GM10266 (cell line): Measurements from ENCODE around the gene POP7.
"Not testable (repeated sequence)": the region's sequence is repeated elsewhere in the genome, so short reads cannot be mapped to it uniquely, and the experiment has no call there.

Experiments
- DNase-seq: peaks from one replicate; pipeline ENCODE4 v3.0.0; 2012; ENCODE audit errors: extremely low spot score
- TF ChIP-seq, protein P1 (sequence below): IDR thresholded peaks from 2 replicates; pipeline ENCODE4 v1.5.1; 2012; ENCODE audit warnings: mild to moderate bottlenecking, low read depth; ENCODE audit not compliant: control insufficient read depth, insufficient read depth; ENCODE audit errors: missing control alignments

POP7 gene

GRCh38 chr7:100705753-100706671 is at the start of gene POP7:
Gene POP7, plus strand, starts transcription at chr7:100706121. Its CDS starts 710 bp downstream, at chr7:100706831.
- TF ChIP-seq, protein P1, sequence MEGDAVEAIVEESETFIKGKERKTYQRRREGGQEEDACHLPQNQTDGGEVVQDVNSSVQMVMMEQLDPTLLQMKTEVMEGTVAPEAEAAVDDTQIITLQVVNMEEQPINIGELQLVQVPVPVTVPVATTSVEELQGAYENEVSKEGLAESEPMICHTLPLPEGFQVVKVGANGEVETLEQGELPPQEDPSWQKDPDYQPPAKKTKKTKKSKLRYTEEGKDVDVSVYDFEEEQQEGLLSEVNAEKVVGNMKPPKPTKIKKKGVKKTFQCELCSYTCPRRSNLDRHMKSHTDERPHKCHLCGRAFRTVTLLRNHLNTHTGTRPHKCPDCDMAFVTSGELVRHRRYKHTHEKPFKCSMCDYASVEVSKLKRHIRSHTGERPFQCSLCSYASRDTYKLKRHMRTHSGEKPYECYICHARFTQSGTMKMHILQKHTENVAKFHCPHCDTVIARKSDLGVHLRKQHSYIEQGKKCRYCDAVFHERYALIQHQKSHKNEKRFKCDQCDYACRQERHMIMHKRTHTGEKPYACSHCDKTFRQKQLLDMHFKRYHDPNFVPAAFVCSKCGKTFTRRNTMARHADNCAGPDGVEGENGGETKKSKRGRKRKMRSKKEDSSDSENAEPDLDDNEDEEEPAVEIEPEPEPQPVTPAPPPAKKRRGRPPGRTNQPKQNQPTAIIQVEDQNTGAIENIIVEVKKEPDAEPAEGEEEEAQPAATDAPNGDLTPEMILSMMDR = no peak

GRCh38 chr7:100662194-100662776 is 43.6 kb upstream of the POP7 start:
- DNase-seq = not testable (repeated sequence)

More at GRCh38 chr7:100705753-100706671, at the start of gene POP7:
- peak; percentile 97 for DNase-seq

- TF ChIP-seq, protein P1 = no peak
- DNase-seq = no peak
Observed at GRCh38 chr7:100665168-100665726, 40.7 kb upstream of the POP7 start.

GRCh38 chr7:100667331-100668068 is 38.4 kb upstream of the POP7 start:
- no peak for DNase-seq

DNA sequence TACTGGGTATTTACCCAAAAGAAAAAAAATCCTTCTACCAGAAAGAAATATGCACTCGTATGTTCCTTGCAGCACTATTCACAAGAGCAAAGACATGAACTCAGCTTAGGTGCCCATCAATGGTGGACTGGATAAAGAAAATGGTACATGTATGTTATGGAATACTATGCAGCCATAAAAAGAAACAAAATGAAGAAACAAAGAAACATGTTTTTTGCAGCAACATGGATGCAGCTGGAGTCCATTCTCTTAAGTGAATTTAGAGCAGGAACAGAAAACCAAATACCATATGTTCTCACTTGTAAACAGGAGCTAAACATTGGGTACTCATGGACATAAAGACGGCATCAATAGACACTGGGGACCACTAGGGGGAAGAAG is 37.9 kb upstream of the POP7 start:
- TF ChIP-seq, protein P1 = no peak
- no peak for DNase-seq

More at GRCh38 chr7:100667331-100668068, 38.4 kb upstream of the POP7 start:
- TF ChIP-seq, protein P1 = no peak

GRCh38 chr7:100669106-100669505 is 36.8 kb upstream of the POP7 start:
- DNase-seq = not testable (repeated sequence)

DNA sequence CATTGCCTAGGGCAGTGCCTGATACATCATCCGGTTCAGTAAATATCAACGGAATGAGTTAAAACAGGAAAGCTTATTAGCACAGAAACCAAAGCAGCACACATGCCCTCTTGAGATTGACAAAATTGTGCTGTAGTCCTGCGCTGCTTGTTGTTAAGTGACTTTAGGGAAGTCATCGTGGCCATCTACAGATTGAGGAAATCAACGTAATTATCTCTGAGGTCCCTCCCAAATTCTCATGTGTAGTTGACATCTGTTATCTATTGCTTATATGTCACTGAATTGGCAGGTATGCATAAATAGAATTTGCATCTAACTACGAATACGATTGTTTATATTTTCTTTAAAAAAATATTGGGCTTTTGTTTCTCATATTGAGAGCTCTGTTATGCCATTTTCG is 35.8 kb upstream of the POP7 start:
- TF ChIP-seq, protein P1 = no peak
- DNase-seq = no peak
